Kidney (tissue), 14 donors: ENCODE results near the gene SIM1. TPM values are rescaled to one million over a fixed set of nuclear protein-coding genes. Genes with fewer than 3 reads are reported as not detected.

Source experiments
- DNase-seq, 5 donors: peaks; one replicate each; pipeline ENCODE4 v3.0.0-alpha.2; 2013 to 2020
- FAIRE-seq: peaks from 2 replicates; lab custom pipeline; 2012; peaks lifted over from hg19 to GRCh38; lab: Jason Lieb, UNC
- H3K27ac ChIP-seq, 2 donors: one replicate each; pipeline ENCODE4 v1.7.0; 2013; ENCODE audit warnings: low read depth in 2 of 2, low read length in 2 of 2, inconsistent platforms in 1 of 2
- H3K27me3 ChIP-seq: one replicate; pipeline ENCODE4 v1.7.1; 2013; ENCODE audit warnings: low read length, inconsistent platforms; ENCODE audit not compliant: control insufficient read depth, insufficient read depth
- H3K36me3 ChIP-seq, 3 donors: one replicate each; pipeline versions ENCODE4 v1.7.0 to v1.7.1; 2013; ENCODE audit warnings: low read length in 3 of 3, control low read depth in 1 of 3, inconsistent platforms in 1 of 3; ENCODE audit not compliant: insufficient read depth in 3 of 3, control insufficient read depth in 2 of 3
- H3K4me1 ChIP-seq, 3 donors: one replicate each; pipeline versions ENCODE4 v1.7.0 to v1.7.1; 2013; ENCODE audit warnings: low read length in 3 of 3, inconsistent platforms in 1 of 3, low read depth in 1 of 3; ENCODE audit not compliant: control insufficient read depth in 2 of 3, insufficient read depth in 2 of 3
- H3K4me3 ChIP-seq, 3 donors: one replicate each; pipeline versions ENCODE4 v1.7.0 to v1.8.1; 2013; ENCODE audit warnings: low read length in 3 of 3, control low read depth in 1 of 3, inconsistent platforms in 1 of 3
- H3K9ac ChIP-seq, 3 donors: one replicate each; pipeline versions ENCODE4 v1.7.0 to v1.7.1; 2013; ENCODE audit warnings: low read length in 3 of 3, control low read depth in 1 of 3, inconsistent platforms in 1 of 3
- H3K9me3 ChIP-seq, 3 donors: one replicate each; pipeline versions ENCODE4 v1.7.0 to v1.7.1; 2013; ENCODE audit warnings: low read length in 3 of 3, control low read depth in 1 of 3, inconsistent platforms in 1 of 3; ENCODE audit not compliant: control insufficient read depth in 2 of 3, insufficient read depth in 1 of 3
- intact Hi-C: fragments of 100-400 bp; cut with DNase I; formaldehyde crosslinking; loops from one replicate; pipeline ENCODE4 v1.11.1; 2022
- polyA plus RNA-seq: library from polyadenylated mRNA; stranded (reverse); fragments of 350-450 nt; fragmentation: Illumina TruSeq; extraction: RNeasy Lipid Tissue Mini Kit (QIAGEN cat#74804); gene quantifications from one replicate; pipeline ENCODE4 v1.2.3, GENCODE V29; 2014; ENCODE audit warnings: low read depth, low replicate concordance; ENCODE audit not compliant: insufficient read depth
- total RNA-seq: library from RNA; stranded (reverse); fragmentation: NEBNext Ultra II Directional; extraction: Animal tissue kit (Norgen Biotek cat#: 25700); gene quantifications from one replicate; pipeline ENCODE4 v1.2.1, GENCODE V29; 2021
- TF ChIP-seq, protein P1 (sequence below): IDR thresholded peaks from 3 replicates; pipeline ENCODE4 v1.5.1; 2012; ENCODE audit warnings: mild to moderate bottlenecking, moderate library complexity, borderline replicate concordance; ENCODE audit not compliant: insufficient read depth; ENCODE audit errors: extremely low read depth
- donor health status: control.
- donor health status: control.
- donor health status: control.
- donor health status: control.
- donor health status: control.
- donor health status: DM: yes; HTN: yes; CAD: no.
- donor health status: Normal renal cell carcinoma (clear cell type).

Gene SIM1
- total and polyA plus RNA-seq, 2 donors from 2014 or later: 4.4 to 31.8 TPM

GRCh38 chr6:100372326-100373091 lies 92.2 kb downstream of the SIM1 start:
- DNase-seq (no peak), FAIRE-seq (no peak)
- Histone ChIP-seq H3K9ac (no peak overlapping the region), H3K27ac (no peak overlapping the region), H3K4me3 (no peak overlapping the region), H3K9me3 (no peaks in the 10 kb centered on the region), H3K27me3 (no peaks in the 10 kb centered on the region), H3K4me1 (no peaks in the 10 kb centered on the region), H3K36me3 (no peaks in the 10 kb centered on the region)
- intact Hi-C loops: no loop called here
- TF ChIP-seq, protein P1, sequence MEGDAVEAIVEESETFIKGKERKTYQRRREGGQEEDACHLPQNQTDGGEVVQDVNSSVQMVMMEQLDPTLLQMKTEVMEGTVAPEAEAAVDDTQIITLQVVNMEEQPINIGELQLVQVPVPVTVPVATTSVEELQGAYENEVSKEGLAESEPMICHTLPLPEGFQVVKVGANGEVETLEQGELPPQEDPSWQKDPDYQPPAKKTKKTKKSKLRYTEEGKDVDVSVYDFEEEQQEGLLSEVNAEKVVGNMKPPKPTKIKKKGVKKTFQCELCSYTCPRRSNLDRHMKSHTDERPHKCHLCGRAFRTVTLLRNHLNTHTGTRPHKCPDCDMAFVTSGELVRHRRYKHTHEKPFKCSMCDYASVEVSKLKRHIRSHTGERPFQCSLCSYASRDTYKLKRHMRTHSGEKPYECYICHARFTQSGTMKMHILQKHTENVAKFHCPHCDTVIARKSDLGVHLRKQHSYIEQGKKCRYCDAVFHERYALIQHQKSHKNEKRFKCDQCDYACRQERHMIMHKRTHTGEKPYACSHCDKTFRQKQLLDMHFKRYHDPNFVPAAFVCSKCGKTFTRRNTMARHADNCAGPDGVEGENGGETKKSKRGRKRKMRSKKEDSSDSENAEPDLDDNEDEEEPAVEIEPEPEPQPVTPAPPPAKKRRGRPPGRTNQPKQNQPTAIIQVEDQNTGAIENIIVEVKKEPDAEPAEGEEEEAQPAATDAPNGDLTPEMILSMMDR: no peak

DNA sequence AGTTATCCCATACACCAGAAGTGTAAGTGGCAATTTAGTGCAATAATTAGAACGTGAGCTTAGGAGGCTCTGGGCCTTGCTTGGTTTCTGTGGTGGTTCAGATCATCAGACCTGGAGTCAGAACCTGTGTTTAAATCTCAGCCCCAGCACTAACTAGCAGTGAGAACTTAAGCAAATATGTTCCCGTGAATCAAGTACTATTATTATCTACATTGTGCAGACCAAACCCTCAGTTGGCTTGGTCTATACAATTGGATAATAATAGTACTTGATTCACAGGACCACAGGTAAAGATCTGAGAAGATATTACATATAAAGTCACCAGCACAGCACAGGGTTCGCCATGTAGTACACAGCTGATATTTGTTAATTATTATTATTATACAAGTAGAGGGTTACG lies 93.1 kb downstream of the SIM1 start:
- Histone ChIP-seq H3K36me3 (no peaks in the 10 kb centered on the region), H3K27ac (no peak overlapping the region), H3K4me3 (no peak overlapping the region), H3K4me1 (no peaks in the 10 kb centered on the region), H3K27me3 (no peaks in the 10 kb centered on the region), H3K9ac (no peak overlapping the region), H3K9me3 (no peaks in the 10 kb centered on the region)
- FAIRE-seq (no peak), DNase-seq (no peak)
- TF ChIP-seq, protein P1: no peak
- intact Hi-C loops: no loop called here

- TF ChIP-seq, protein P1: no peak
- H3K27ac ChIP-seq: no peak overlapping the region
- H3K9me3 ChIP-seq: no peaks in the 10 kb centered on the region
- no peak overlapping the region for H3K9ac ChIP-seq
- FAIRE-seq (no peak), DNase-seq (no peak)
- intact Hi-C loops: no loop called here
- H3K4me1 ChIP-seq: no peaks in the 10 kb centered on the region
- no peak overlapping the region for H3K4me3 ChIP-seq
- H3K36me3 ChIP-seq: no peaks in the 10 kb centered on the region
- H3K27me3 ChIP-seq: no peaks in the 10 kb centered on the region
Measured at GRCh38 chr6:100370265-100370664, 94.5 kb downstream of the SIM1 start.
